ENCODE measurements around the gene PDGFC.
"Not testable (repeated sequence)": the region's sequence is repeated elsewhere in the genome, so short reads cannot be mapped to it uniquely, and the experiment has no call there.

PDGFC gene

GRCh38 chr4:156949373-156949814 is 22.2 kb downstream of the PDGFC start:
- no peak for DNase-seq

GRCh38 chr4:156948738-156949137 is 22.9 kb downstream of the PDGFC start:
- no peak for DNase-seq

- no peak for DNase-seq
Observed at GRCh38 chr4:156948133-156948532, 23.5 kb downstream of the PDGFC start.

GRCh38 chr4:156946516-156947424 is 24.8 kb downstream of the PDGFC start:
- DNase-seq, result no peak

- no peak for DNase-seq
Observed at GRCh38 chr4:156945532-156945931, 26.1 kb downstream of the PDGFC start.

- DNase-seq, result no peak
Observed at GRCh38 chr4:156942991-156943390, 28.6 kb downstream of the PDGFC start.

GRCh38 chr4:156941940-156942548 is 29.6 kb downstream of the PDGFC start:
- DNase-seq, result no peak

- no peak for DNase-seq
Observed at GRCh38 chr4:156939801-156940200, 31.8 kb downstream of the PDGFC start.

- no peak for DNase-seq
Observed at GRCh38 chr4:156939139-156939538, 32.5 kb downstream of the PDGFC start.

GRCh38 chr4:156934259-156934635 is 37.4 kb downstream of the PDGFC start:
- no peak for DNase-seq

- no peak for DNase-seq
Observed at GRCh38 chr4:156933633-156934258, 37.9 kb downstream of the PDGFC start.

GRCh38 chr4:156932360-156932759 is 39.2 kb downstream of the PDGFC start:
- not testable (repeated sequence) for DNase-seq

- no peak for DNase-seq
Observed at GRCh38 chr4:156931267-156931666, 40.3 kb downstream of the PDGFC start.

GRCh38 chr4:156929386-156930105 is 42.1 kb downstream of the PDGFC start:
- DNase-seq, result no peak

GRCh38 chr4:156924774-156925315 is 46.8 kb downstream of the PDGFC start:
- DNase-seq, result no peak

- no peak for DNase-seq
Observed at GRCh38 chr4:156923525-156923924, 48.1 kb downstream of the PDGFC start.

GRCh38 chr4:156915221-156915620 is 56.4 kb downstream of the PDGFC start:
- DNase-seq, result no peak

GRCh38 chr4:156913234-156913633 is 58.4 kb downstream of the PDGFC start:
- no peak for DNase-seq

- no peak for DNase-seq
Observed at GRCh38 chr4:156909010-156909409, 62.6 kb downstream of the PDGFC start.

GRCh38 chr4:156906325-156906724 is 65.3 kb downstream of the PDGFC start:
- DNase-seq, result no peak

GRCh38 chr4:156901871-156902270 is 69.7 kb downstream of the PDGFC start:
- DNase-seq, result no peak

- DNase-seq, result no peak
Observed at GRCh38 chr4:156898373-156899117, 73.1 kb downstream of the PDGFC start.
